ENCODE measurements around the gene DLL3.

The DLL3 gene

DNA sequence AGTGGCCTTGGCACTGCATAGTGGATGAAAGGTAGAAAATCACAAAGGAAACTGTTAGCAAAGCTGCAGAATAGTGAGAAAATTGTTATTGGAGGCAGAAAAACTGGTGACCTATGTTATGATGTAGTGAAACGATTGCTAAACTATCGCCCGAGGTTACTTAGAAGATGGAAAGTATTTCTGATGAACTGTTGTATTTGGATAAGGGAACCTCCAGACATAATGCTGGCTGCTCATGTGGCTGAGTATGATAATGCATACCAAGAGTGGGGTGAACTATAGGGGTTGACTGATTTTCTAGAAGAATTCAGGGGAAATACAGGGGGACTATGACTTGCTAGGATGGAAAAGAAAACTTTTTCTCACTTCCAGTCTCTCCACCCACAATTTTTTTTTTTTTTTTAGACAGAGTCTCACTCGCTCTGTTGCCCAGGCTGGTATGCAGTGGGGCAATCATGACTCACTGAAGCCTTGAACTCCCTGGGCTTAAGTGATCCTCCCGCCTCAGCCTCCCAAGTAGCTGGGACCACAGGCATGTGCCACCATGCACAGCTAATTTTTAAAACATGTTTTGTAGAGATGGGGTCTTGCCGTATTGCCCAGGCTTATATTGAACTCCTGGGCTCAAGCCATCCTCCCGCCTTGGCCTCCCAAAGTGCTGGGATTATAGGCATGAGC lies 45.6 kb downstream of the DLL3 start:
- no peaks in the 10 kb centered on the region for H4K20me1 ChIP-seq (ENCODE audit: insufficient read depth, low read length)
- H3K79me2 ChIP-seq (ENCODE audit: insufficient read depth, low read length): 0 out of 2 replicates have a peak, but pooled peaks cover under 1% of the 10 kb centered on the region
- no peaks in the 10 kb centered on the region for H3K27me3 ChIP-seq (ENCODE audit: insufficient read depth, low read length)
- H3K4me3 ChIP-seq (ENCODE audit: low read depth, low read length, poor library complexity, severe bottlenecking): no peak overlapping the region
- no peaks in the 10 kb centered on the region for H3K9me3 ChIP-seq (ENCODE audit: low read length)
- H2AFZ ChIP-seq (ENCODE audit: low read length): no peak overlapping the region
- no peak overlapping the region for H3K9ac ChIP-seq (ENCODE audit: low read length)
- H3K27ac ChIP-seq (ENCODE audit: low read depth, low read length, poor library complexity, severe bottlenecking): no peak overlapping the region
- H3F3A ChIP-seq (ENCODE audit: insufficient read depth, low read length): no peaks in the 10 kb centered on the region
- no peaks in the 10 kb centered on the region for H3K36me3 ChIP-seq (ENCODE audit: insufficient read depth, low read length)
- H3K4me2 ChIP-seq (ENCODE audit: low read length): no peak overlapping the region
- H3K4me1 ChIP-seq (ENCODE audit: insufficient read depth, low read length, severe bottlenecking): peaks cover 8% of the 10 kb centered on the region
- no peak for TF ChIP-seq EZH2 (IDR thresholded peaks at IDR 0.05; ENCODE audit: borderline replicate concordance, low read length)
- TF ChIP-seq, protein P1, sequence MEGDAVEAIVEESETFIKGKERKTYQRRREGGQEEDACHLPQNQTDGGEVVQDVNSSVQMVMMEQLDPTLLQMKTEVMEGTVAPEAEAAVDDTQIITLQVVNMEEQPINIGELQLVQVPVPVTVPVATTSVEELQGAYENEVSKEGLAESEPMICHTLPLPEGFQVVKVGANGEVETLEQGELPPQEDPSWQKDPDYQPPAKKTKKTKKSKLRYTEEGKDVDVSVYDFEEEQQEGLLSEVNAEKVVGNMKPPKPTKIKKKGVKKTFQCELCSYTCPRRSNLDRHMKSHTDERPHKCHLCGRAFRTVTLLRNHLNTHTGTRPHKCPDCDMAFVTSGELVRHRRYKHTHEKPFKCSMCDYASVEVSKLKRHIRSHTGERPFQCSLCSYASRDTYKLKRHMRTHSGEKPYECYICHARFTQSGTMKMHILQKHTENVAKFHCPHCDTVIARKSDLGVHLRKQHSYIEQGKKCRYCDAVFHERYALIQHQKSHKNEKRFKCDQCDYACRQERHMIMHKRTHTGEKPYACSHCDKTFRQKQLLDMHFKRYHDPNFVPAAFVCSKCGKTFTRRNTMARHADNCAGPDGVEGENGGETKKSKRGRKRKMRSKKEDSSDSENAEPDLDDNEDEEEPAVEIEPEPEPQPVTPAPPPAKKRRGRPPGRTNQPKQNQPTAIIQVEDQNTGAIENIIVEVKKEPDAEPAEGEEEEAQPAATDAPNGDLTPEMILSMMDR (IDR thresholded peaks at IDR 0.05; ENCODE audit: low read length): no peak
- H3K9me2 ChIP-seq (ENCODE audit: low read depth, low read length): no peaks in the 10 kb centered on the region

DNA sequence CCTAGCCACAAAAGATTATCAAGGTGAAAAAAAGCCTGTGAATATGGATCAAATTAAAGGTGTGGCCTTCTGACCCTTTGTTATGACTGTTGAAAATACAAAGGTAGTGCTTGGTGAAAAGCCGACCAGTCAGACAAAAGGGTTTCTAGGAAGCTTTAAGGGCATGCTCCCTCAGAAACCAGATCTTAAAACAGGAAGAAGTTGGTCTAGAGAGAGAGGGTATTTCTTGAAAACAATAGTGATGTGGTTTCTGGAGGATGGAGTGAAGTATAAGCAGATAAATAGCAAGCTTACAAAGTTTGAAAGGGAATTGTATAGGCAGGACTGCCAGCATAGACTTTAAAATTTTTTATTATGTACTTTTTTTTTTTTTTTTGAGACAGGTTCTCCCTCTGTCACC lies 46.2 kb downstream of the DLL3 start:
- Histone ChIP-seq H4K20me1 (ENCODE audit: insufficient read depth, low read length) (no peaks in the 10 kb centered on the region), H3K4me2 (ENCODE audit: low read length) (no peak overlapping the region), H3K9ac (ENCODE audit: low read length) (no peak overlapping the region), H3K4me3 (ENCODE audit: low read depth, low read length, poor library complexity, severe bottlenecking) (no peak overlapping the region), H3K27me3 (ENCODE audit: insufficient read depth, low read length) (no peaks in the 10 kb centered on the region), H3K4me1 (ENCODE audit: insufficient read depth, low read length, severe bottlenecking) (peaks cover 8% of the 10 kb centered on the region), H3K27ac (ENCODE audit: low read depth, low read length, poor library complexity, severe bottlenecking) (no peak overlapping the region), H3F3A (ENCODE audit: insufficient read depth, low read length) (no peaks in the 10 kb centered on the region), H3K9me3 (ENCODE audit: low read length) (no peaks in the 10 kb centered on the region), H3K79me2 (ENCODE audit: insufficient read depth, low read length) (no peaks in the 10 kb centered on the region), H3K36me3 (ENCODE audit: insufficient read depth, low read length) (no peaks in the 10 kb centered on the region), H3K9me2 (ENCODE audit: low read depth, low read length) (no peaks in the 10 kb centered on the region), H2AFZ (ENCODE audit: low read length) (no peak overlapping the region)
- TF ChIP-seq, protein P1 (IDR thresholded peaks at IDR 0.05; ENCODE audit: low read length): no peak
- no peak for TF ChIP-seq EZH2 (IDR thresholded peaks at IDR 0.05; ENCODE audit: borderline replicate concordance, low read length)

DNA sequence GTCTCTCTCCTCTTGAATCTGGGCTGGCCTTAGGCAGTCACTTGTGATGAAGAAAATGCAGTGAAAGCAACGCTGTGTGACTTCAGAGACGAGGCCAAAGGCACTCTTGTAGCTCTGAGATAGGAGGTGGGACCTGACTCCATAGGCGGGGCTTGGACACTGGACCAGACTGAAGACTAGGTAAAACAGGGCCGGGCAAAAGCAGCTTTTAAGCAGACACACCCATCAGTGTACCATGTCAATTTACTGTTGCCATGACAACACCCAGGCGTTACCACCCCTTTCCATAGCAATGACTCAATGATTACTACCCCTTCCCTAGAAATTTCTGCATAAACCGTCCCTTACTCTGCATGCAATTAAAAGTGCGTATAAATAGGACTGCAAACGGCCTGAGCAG lies 47.9 kb downstream of the DLL3 start:
- Histone ChIP-seq H3K9ac (ENCODE audit: low read length) (no peak overlapping the region), H3F3A (ENCODE audit: insufficient read depth, low read length) (no peaks in the 10 kb centered on the region), H3K4me3 (ENCODE audit: low read depth, low read length, poor library complexity, severe bottlenecking) (no peak overlapping the region), H3K79me2 (ENCODE audit: insufficient read depth, low read length) (no peaks in the 10 kb centered on the region), H3K36me3 (ENCODE audit: insufficient read depth, low read length) (no peaks in the 10 kb centered on the region), H3K27ac (ENCODE audit: low read depth, low read length, poor library complexity, severe bottlenecking) (no peak overlapping the region), H3K4me2 (ENCODE audit: low read length) (no peak overlapping the region), H3K27me3 (ENCODE audit: insufficient read depth, low read length) (no peaks in the 10 kb centered on the region), H3K9me2 (ENCODE audit: low read depth, low read length) (no peaks in the 10 kb centered on the region), H2AFZ (ENCODE audit: low read length) (no peak overlapping the region), H3K4me1 (ENCODE audit: insufficient read depth, low read length, severe bottlenecking) (peaks cover 4% of the 10 kb centered on the region), H4K20me1 (ENCODE audit: insufficient read depth, low read length) (no peaks in the 10 kb centered on the region), H3K9me3 (ENCODE audit: low read length) (no peaks in the 10 kb centered on the region)
- TF ChIP-seq, protein P1 (IDR thresholded peaks at IDR 0.05; ENCODE audit: low read length): no peak
- no peak for TF ChIP-seq EZH2 (IDR thresholded peaks at IDR 0.05; ENCODE audit: borderline replicate concordance, low read length)

Measured in OCI-LY1 (cell line).